GM21619 (cell line): ENCODE data around the gene TAAR1.
"Not testable (repeated sequence)": the region's sequence is repeated elsewhere in the genome, so short reads cannot be mapped to it uniquely, and the experiment has no call there.

Experiments used
- ATAC-seq: cut with Tn5 transposase; IDR thresholded peaks from one replicate; pipeline ENCODE4 v1.9.1; 2021; ENCODE audit not compliant: unreplicated experiment

The TAAR1 gene

GRCh38 chr6:132659082-132659481 lies at the start of gene TAAR1:
TSS of gene TAAR1 (minus strand) at chr6:132659182. CDS start at chr6:132646003, 13,179 bp downstream.
- no peak for ATAC-seq

GRCh38 chr6:132708771-132709170 lies 49.8 kb upstream of the TAAR1 start:
- no peak for ATAC-seq

- ATAC-seq: no peak
Measured at GRCh38 chr6:132708002-132708401, 49.0 kb upstream of the TAAR1 start.

GRCh38 chr6:132706756-132707155 lies 47.8 kb upstream of the TAAR1 start:
- not testable (repeated sequence) for ATAC-seq

GRCh38 chr6:132703936-132704335 lies 45.0 kb upstream of the TAAR1 start:
- no peak for ATAC-seq

GRCh38 chr6:132698608-132699007 lies 39.6 kb upstream of the TAAR1 start:
- ATAC-seq: peak; percentile 69

GRCh38 chr6:132695773-132696172 lies 36.8 kb upstream of the TAAR1 start:
- no peak for ATAC-seq

GRCh38 chr6:132693478-132693877 lies 34.5 kb upstream of the TAAR1 start:
- ATAC-seq: no peak

- no peak for ATAC-seq
Measured at GRCh38 chr6:132690678-132691077, 31.7 kb upstream of the TAAR1 start.

GRCh38 chr6:132687306-132687705 lies 28.3 kb upstream of the TAAR1 start:
- ATAC-seq: no peak

GRCh38 chr6:132686531-132686930 lies 27.5 kb upstream of the TAAR1 start:
- no peak for ATAC-seq

GRCh38 chr6:132685009-132685408 lies 26.0 kb upstream of the TAAR1 start:
- ATAC-seq: no peak

GRCh38 chr6:132684272-132684671 lies 25.3 kb upstream of the TAAR1 start:
- ATAC-seq: no peak

GRCh38 chr6:132683543-132683942 lies 24.6 kb upstream of the TAAR1 start:
- no peak for ATAC-seq

GRCh38 chr6:132679094-132679493 lies 20.1 kb upstream of the TAAR1 start:
- ATAC-seq: not testable (repeated sequence)

- ATAC-seq: no peak
Measured at GRCh38 chr6:132675749-132676148, 16.8 kb upstream of the TAAR1 start.

GRCh38 chr6:132675002-132675401 lies 16.0 kb upstream of the TAAR1 start:
- ATAC-seq: no peak

- no peak for ATAC-seq
Measured at GRCh38 chr6:132673376-132674094, 14.6 kb upstream of the TAAR1 start.

GRCh38 chr6:132671295-132671694 lies 12.3 kb upstream of the TAAR1 start:
- no peak for ATAC-seq

GRCh38 chr6:132669690-132670291 lies 10.8 kb upstream of the TAAR1 start:
- ATAC-seq: peak; percentile 72

- ATAC-seq: no peak
Measured at GRCh38 chr6:132666118-132666517, 7.1 kb upstream of the TAAR1 start.

GRCh38 chr6:132664309-132665034 lies 5.5 kb upstream of the TAAR1 start:
- no peak for ATAC-seq
